AG04450 (cell line): ENCODE results near the gene BEST4. TPM values are rescaled to one million over a fixed set of nuclear protein-coding genes. Genes with fewer than 3 reads are reported as not detected.

Experiments
- CTCF ChIA-PET: fragments of 300-600, 350-600 bp; formaldehyde crosslinking; extraction: SDS; loops from one replicate; lab custom pipeline; 2022; ENCODE audit warnings: antibody characterized with exemption, inconsistent platforms; lab: Charles Lee
- POLR2A ChIA-PET: fragments of 350-600 bp; formaldehyde crosslinking; extraction: SDS; loops from one replicate; lab custom pipeline; 2021; ENCODE audit warnings: antibody characterized with exemption, inconsistent platforms; lab: Yijun Ruan, JAX
- DNase-seq: peaks from one replicate; pipeline ENCODE4 v3.0.0-alpha.2; 2011; ENCODE audit warnings: low read depth, low spot score
- H3K27ac ChIP-seq: one replicate; pipeline ENCODE4 v1.5.1; 2012; ENCODE audit warnings: low read depth, low read length, control low read depth
- H3K27me3 ChIP-seq: one replicate; pipeline ENCODE4 v1.6.0; 2012; ENCODE audit warnings: low read length; ENCODE audit not compliant: control insufficient read depth, insufficient read depth
- H3K4me3 ChIP-seq: 2 replicates; pipeline ENCODE4 v1.5.1; 2011; ENCODE audit warnings: mild to moderate bottlenecking, low read depth, low read length, control low read depth
- H3K9me3 ChIP-seq: 2 replicates; pipeline ENCODE4 v1.5.1; 2012; ENCODE audit warnings: low read length; ENCODE audit not compliant: control insufficient read depth, insufficient read depth
- CTCF ChIP-seq: IDR thresholded peaks from 2 replicates; pipeline ENCODE4 v1.5.1; 2011; ENCODE audit warnings: low read depth, low read length, control low read depth, inconsistent platforms
- polyA plus RNA-seq: library from polyadenylated mRNA; depleted of rRNA; stranded (reverse); fragments of >200 nt; gene quantifications from 2 replicates; pipeline ENCODE4 v1.2.3, GENCODE V29; 2011

BEST4 gene
- polyA plus RNA-seq, 1 experiment, result 0.07 TPM

GRCh38 chr1:44786138-44786840 lies 1.7 kb downstream of the BEST4 start:
- H3K27ac ChIP-seq, result no peak overlapping the region
- TF ChIP-seq CTCF, result peak; percentile 96
- no peak for DNase-seq
- H3K27me3 ChIP-seq, result peaks cover 2% of the 10 kb centered on the region
- POLR2A ChIA-PET, result interaction anchor here (0.6 to 1.2 kb wide), 3 partner anchors 11 to 56 kb away, joined by 4 to 12 read pairs (median 11); partner anchors contain the start of gene RPS8
- CTCF ChIA-PET, result interaction anchor here (0.6 to 1.9 kb wide), 11 partner anchors 9 to 703 kb away, joined by 3 to 12 read pairs (median 4); partner anchors contain the start of genes BTBD19 and PLK3
- H3K9me3 ChIP-seq, result no peaks in the 10 kb centered on the region; the same call in 1 of the 2 replicates
- peak overlapping the region; percentile 50 for H3K4me3 ChIP-seq

- H3K27ac ChIP-seq, result no peak overlapping the region
- no peak for DNase-seq
- peak overlapping the region; percentile 50 for H3K4me3 ChIP-seq
- H3K9me3 ChIP-seq, result no peaks in the 10 kb centered on the region; the same call in 1 of the 2 replicates
- H3K27me3 ChIP-seq, result peaks cover 2% of the 10 kb centered on the region
- TF ChIP-seq CTCF, result no peak
- POLR2A ChIA-PET, result interaction anchor here (1.8 to 2.3 kb wide), 2 partner anchors 10 to 34 kb away, joined by 7 to 9 read pairs; partner anchors contain the start of gene RPS8
- CTCF ChIA-PET, result interaction anchor here (0.7 to 1.9 kb wide), 6 partner anchors 8 to 23 kb away, joined by 3 to 6 read pairs (median 4); partner anchors contain the start of genes BTBD19 and PLK3
Measured at GRCh38 chr1:44785501-44786137, 2.4 kb downstream of the BEST4 start.

- H3K9me3 ChIP-seq, result no peaks in the 10 kb centered on the region; the same call in 1 of the 2 replicates
- POLR2A ChIA-PET, result interaction anchor here (1.8 to 2.3 kb wide), 2 partner anchors 9 to 34 kb away, joined by 7 to 9 read pairs; partner anchors contain the start of gene RPS8
- DNase-seq, result no peak
- no peak overlapping the region for H3K27ac ChIP-seq
- no peak overlapping the region for H3K4me3 ChIP-seq
- CTCF ChIA-PET, result interaction anchor here (0.6 to 2.2 kb wide), 9 partner anchors 7 to 56 kb away, joined by 3 to 10 read pairs (median 4); partner anchors contain the start of genes BTBD19, PLK3 and RNU5D-1
- TF ChIP-seq CTCF, result no peak
- peaks cover 2% of the 10 kb centered on the region for H3K27me3 ChIP-seq
Measured at GRCh38 chr1:44785029-44785380, 3.0 kb downstream of the BEST4 start.

- H3K9me3 ChIP-seq, result no peaks in the 10 kb centered on the region; the same call in 1 of the 2 replicates
Measured at GRCh38 chr1:44784094-44785028, 3.6 kb downstream of the BEST4 start.

More at GRCh38 chr1:44784094-44785028, 3.6 kb downstream of the BEST4 start:
- Histone ChIP-seq H3K27ac (no peak overlapping the region), H3K27me3 (peaks cover 2% of the 10 kb centered on the region), H3K4me3 (peak overlapping the region; percentile 41)
- ChIA-PET POLR2A (interaction anchor here (0.6 to 2.3 kb wide), 4 partner anchors 9 to 60 kb away, joined by 4 to 9 read pairs (median 6); partner anchors contain the start of genes PLK3 and RPS8), CTCF (interaction anchor here (0.6 to 2.2 kb wide), 8 partner anchors 9 to 70 kb away, joined by 3 to 10 read pairs (median 4); partner anchors contain the start of genes BTBD19 and RNU5D-1)
- no peak for TF ChIP-seq CTCF
- no peak for DNase-seq
